ENCODE measurements around the gene CHMP1B.
"Not testable (repeated sequence)": the region's sequence is repeated elsewhere in the genome, so short reads cannot be mapped to it uniquely, and the experiment has no call there.

The CHMP1B gene

GRCh38 chr18:11849279-11849678, 1.9 kb upstream of the CHMP1B start:
- no peak overlapping the region for H3K4me3 ChIP-seq (ENCODE audit: low read length)
- TF ChIP-seq, protein P1, sequence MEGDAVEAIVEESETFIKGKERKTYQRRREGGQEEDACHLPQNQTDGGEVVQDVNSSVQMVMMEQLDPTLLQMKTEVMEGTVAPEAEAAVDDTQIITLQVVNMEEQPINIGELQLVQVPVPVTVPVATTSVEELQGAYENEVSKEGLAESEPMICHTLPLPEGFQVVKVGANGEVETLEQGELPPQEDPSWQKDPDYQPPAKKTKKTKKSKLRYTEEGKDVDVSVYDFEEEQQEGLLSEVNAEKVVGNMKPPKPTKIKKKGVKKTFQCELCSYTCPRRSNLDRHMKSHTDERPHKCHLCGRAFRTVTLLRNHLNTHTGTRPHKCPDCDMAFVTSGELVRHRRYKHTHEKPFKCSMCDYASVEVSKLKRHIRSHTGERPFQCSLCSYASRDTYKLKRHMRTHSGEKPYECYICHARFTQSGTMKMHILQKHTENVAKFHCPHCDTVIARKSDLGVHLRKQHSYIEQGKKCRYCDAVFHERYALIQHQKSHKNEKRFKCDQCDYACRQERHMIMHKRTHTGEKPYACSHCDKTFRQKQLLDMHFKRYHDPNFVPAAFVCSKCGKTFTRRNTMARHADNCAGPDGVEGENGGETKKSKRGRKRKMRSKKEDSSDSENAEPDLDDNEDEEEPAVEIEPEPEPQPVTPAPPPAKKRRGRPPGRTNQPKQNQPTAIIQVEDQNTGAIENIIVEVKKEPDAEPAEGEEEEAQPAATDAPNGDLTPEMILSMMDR (conservative IDR thresholded peaks at IDR 0.05; ENCODE audit: low read depth, low read length), result no peak
- no peak for DNase-seq (ENCODE audit: low read depth)

DNA sequence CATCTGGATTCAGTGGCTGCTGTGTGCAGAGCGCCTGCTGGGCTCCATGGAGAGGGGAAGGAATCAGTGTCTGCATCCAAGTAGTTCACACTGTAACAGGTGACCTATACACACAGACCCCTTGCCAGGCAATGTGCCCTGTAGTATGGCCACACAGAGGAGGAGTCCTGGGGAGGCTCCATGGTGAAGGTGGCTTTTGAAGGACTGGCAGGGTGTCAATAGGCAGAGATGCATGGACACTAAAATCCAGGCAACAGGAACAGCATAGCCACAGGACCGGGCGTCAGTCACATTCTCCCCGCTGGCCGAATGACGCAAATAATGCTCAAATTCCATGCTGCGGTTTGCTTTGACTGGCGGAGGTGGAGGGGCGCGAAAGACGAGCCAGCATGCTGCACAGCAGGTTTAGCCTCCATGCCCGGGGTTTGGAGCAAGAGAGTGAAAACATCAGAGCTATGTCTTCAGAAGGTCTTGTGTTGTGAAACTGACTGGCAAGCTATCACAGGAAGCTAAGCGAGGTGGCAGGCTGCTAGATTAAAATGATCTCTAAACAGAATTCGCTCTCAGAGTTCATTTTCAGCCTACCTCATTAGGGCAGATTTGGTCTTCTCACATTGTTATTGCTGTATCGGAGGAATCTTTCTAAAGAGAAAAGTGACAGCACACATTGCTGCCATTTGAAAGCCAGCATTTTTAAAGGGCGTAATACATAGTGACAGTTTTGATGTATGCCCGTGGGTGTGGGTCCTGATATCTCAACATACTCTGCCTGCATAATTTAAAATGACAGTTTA, 1.2 kb upstream of the CHMP1B start:
- peak; percentile 95 for DNase-seq (ENCODE audit: low read depth)
- TF ChIP-seq, protein P1 (conservative IDR thresholded peaks at IDR 0.05; ENCODE audit: low read depth, low read length), result no peak
- peak overlapping the region; percentile 89 for H3K4me3 ChIP-seq (ENCODE audit: low read length)

- H3K4me3 ChIP-seq (ENCODE audit: low read length), result peak overlapping the region; percentile 89
- TF ChIP-seq, protein P1 (conservative IDR thresholded peaks at IDR 0.05; ENCODE audit: low read depth, low read length), result no peak
- peak; percentile 43 for DNase-seq (ENCODE audit: low read depth)
Measured at GRCh38 chr18:11850821-11851145, 430 bp upstream of the CHMP1B start.

- no peak for DNase-seq (ENCODE audit: low read depth)
- H3K4me3 ChIP-seq (ENCODE audit: low read length), result peak overlapping the region; percentile 89
- TF ChIP-seq, protein P1 (conservative IDR thresholded peaks at IDR 0.05; ENCODE audit: low read depth, low read length), result no peak
Measured at GRCh38 chr18:11851806-11852337, 659 bp downstream of the CHMP1B start.

- DNase-seq (ENCODE audit: low read depth); H3K4me3 ChIP-seq (ENCODE audit: low read length): not testable (repeated sequence)
Measured at GRCh38 chr18:11854554-11854953, 3.3 kb downstream of the CHMP1B start.

DNA sequence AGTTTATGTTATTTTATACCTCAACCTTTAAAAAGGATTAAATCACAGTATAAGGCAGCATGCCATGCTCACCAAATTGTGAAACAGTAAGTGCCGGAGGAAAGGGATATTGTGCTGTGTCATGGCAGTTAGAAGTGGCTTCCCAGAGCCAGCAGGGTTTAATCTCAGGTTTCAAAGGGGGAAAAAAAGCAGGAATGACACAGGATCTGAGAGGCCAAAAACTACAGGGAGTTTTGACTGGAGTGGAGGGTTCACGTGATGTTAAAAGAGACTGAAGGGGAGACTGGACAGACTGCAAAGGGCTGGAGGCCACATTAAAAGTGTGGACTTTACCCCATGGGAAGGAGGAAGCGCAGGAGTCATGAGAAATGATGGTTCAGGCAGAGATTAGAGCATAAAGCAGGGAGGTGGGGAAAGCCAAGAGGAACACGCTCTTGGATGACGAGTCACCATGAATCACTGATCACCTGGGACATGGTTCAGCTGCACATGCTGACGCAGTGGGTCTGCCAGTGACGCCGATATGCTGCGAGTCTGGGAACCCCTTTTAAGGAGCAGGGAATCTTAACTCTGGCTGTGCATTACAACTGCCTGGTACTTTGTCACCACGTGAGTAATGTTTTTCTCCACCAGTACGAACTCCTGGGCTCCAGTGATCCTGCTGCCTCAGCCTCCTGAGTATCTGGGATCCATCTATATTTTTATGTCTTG, 6.1 kb downstream of the CHMP1B start:
- peak; percentile 100 for DNase-seq (ENCODE audit: low read depth)
- H3K4me3 ChIP-seq (ENCODE audit: low read length), result peak overlapping the region; percentile 14
- TF ChIP-seq, protein P1 (conservative IDR thresholded peaks at IDR 0.05; ENCODE audit: low read depth, low read length), result no peak

DNA sequence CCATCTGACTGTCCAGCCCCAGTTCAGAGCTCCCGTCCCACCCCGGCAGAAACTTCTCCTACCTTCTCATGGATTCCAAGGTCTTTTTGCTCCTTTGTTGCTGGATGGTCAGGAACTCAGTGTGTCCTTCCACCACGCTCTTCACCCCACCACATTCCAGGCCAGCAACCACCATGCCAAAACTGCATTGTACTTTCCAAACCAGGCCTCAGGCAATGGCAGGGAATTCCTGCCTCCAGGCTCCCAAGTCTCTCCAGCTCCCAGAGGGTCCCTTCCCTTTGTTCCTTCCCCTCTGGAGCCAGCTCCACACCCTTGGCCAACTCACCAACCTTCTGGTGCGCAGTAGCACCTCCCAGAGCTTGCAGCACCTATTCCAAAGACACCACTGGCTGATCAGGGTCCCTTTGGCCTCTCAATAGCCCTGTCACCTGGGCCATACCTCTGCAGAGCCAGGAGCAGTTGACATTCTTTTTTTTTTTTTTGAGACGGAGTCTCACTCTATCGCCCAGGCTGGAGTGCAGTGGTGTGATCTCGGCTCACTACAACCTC, 8.1 kb downstream of the CHMP1B start:
- DNase-seq (ENCODE audit: low read depth), result no peak
- TF ChIP-seq, protein P1 (conservative IDR thresholded peaks at IDR 0.05; ENCODE audit: low read depth, low read length), result no peak
- H3K4me3 ChIP-seq (ENCODE audit: low read length), result no peak overlapping the region
